WI38 (cell line): ENCODE results near the gene COX6B1.

ENCODE experiments used
- H3K4me3 ChIP-seq: 2 replicates; pipeline ENCODE4 v1.5.1; 2011; ENCODE audit warnings: low read depth, mild to moderate bottlenecking, control low read depth, low read length
- TF ChIP-seq, protein P1 (sequence below): IDR thresholded peaks from 2 replicates; pipeline ENCODE4 v1.5.1; 2012; ENCODE audit warnings: low read depth, mild to moderate bottlenecking, control low read depth, low read length

Gene COX6B1

DNA sequence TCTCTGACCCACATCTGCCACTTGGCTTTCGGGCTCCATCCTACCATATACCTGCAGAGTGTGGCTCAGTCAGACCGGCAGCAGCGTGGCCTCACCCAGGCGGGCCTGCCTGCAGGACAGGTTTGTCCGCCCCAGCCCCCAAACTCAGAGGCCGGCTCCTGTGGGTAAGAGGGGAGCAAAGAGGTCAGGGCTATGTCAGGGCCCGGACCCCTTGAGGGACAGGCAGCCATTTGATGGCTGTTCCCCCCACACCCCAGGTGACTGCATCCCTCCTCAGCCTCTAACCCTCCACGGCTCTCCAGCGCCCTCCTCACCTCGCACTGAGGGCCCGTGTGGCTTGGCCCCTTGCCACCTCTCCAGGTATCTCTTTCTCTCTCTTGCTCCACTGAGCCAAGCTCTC is 43.9 kb downstream of the COX6B1 start:
- TF ChIP-seq, protein P1, sequence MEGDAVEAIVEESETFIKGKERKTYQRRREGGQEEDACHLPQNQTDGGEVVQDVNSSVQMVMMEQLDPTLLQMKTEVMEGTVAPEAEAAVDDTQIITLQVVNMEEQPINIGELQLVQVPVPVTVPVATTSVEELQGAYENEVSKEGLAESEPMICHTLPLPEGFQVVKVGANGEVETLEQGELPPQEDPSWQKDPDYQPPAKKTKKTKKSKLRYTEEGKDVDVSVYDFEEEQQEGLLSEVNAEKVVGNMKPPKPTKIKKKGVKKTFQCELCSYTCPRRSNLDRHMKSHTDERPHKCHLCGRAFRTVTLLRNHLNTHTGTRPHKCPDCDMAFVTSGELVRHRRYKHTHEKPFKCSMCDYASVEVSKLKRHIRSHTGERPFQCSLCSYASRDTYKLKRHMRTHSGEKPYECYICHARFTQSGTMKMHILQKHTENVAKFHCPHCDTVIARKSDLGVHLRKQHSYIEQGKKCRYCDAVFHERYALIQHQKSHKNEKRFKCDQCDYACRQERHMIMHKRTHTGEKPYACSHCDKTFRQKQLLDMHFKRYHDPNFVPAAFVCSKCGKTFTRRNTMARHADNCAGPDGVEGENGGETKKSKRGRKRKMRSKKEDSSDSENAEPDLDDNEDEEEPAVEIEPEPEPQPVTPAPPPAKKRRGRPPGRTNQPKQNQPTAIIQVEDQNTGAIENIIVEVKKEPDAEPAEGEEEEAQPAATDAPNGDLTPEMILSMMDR, result no peak

DNA sequence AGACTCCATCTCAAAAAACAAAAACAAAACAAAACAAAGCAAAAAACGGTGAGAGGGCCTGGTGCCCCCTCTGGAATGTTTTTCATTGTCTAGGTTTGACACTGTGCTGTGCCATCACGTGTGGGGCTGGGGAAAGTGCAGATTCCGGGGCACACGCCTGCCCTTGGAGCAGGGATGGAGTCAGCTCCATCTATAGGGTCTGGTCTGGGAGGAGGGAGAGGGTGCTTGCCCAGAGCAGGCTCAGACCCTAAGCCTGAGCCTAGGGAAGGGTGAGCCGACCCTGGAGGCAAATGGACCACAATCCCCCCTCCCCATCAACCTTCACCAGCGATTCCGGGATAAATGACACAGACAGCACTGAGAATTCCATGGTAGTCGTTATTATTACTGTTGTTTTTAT is 45.3 kb downstream of the COX6B1 start:
- no peak overlapping the region for H3K4me3 ChIP-seq
- TF ChIP-seq, protein P1, result no peak

More for the DNA sequence above, 43.9 kb downstream of the COX6B1 start:
- no peak overlapping the region for H3K4me3 ChIP-seq

DNA sequence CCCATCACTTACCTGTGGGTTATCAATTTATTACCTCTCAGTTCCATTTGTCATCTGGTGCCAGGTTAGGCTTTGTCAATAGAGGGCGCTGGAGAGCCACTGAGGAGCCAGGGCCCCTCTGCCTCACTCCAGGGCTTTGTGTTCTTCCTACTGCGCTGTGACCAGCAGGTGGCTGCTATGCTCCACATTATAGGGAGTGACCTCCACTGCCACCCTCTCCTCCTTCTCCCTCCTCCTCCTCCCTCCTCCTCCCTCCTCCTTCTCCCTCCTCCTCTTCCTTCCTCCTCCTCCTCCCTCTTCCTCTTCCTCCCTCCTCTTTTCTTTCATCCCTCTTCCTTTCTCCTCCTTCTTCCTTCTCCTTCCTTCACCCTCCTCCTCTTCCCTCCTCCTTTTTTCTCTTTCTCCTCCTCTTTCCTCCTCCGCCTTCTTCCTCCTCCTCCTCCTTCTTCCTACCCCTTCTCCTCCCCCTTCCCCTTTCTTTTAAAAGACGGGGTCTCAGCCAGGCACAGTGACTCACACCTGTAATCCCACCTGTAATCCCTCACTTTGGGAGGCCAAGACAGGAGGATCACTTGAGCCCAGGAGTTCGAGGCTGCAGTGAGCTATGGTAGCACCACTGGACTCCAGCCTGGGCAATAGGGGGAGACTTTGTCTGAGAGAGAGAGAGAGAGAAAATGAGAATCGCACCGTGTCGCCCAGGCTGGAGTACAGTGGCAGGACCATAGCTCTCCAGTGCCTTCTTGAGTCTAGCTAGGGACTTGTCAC is 45.9 kb downstream of the COX6B1 start:
- no peak overlapping the region for H3K4me3 ChIP-seq
- TF ChIP-seq, protein P1, result peak; percentile 95

DNA sequence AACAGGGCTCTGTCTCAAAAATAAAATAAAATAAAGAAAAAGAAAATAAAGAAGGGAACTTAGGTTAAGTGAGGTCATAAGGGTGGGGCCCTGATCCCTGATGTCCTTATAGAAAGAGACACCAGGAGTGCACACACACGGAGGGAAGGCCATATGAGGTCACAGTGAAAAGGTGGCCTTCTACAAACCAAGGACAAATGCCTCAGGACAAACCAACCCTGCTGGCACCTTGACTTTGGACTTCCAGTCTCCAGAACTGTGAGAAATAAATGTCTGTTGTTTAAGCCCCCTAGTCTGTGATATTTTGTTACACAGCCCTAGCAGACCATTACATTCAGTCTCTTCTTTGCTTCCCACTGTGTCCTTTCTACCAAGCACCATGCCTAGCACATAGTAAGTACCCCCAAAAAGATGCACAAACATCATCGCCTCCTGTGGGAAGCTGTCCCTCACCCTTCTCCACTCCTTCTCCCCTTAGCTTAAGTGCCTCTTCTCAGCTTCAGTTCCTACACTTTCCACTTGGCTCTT is 47.8 kb downstream of the COX6B1 start:
- H3K4me3 ChIP-seq, result no peak overlapping the region
- TF ChIP-seq, protein P1, result no peak

DNA sequence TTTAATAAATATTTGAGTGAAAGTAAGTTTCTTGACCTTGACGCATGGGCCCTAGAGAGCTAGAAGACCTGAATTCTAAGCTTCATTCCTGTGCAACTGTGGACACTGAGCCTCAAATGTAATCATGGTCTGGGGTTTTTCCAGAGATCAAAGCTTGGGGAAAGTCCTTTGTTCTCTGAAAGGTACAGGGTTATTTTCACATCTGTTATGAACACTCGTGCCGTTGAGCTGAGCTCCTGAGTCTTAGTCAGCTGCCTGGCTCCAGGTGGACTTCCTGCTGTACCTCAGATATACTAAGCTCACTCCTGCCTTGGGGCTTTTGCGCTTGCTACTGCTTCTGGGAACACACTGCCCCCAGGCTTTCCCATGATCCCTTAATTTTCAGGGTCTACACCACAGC is 48.7 kb downstream of the COX6B1 start:
- TF ChIP-seq, protein P1, result no peak
- H3K4me3 ChIP-seq, result no peak overlapping the region

DNA sequence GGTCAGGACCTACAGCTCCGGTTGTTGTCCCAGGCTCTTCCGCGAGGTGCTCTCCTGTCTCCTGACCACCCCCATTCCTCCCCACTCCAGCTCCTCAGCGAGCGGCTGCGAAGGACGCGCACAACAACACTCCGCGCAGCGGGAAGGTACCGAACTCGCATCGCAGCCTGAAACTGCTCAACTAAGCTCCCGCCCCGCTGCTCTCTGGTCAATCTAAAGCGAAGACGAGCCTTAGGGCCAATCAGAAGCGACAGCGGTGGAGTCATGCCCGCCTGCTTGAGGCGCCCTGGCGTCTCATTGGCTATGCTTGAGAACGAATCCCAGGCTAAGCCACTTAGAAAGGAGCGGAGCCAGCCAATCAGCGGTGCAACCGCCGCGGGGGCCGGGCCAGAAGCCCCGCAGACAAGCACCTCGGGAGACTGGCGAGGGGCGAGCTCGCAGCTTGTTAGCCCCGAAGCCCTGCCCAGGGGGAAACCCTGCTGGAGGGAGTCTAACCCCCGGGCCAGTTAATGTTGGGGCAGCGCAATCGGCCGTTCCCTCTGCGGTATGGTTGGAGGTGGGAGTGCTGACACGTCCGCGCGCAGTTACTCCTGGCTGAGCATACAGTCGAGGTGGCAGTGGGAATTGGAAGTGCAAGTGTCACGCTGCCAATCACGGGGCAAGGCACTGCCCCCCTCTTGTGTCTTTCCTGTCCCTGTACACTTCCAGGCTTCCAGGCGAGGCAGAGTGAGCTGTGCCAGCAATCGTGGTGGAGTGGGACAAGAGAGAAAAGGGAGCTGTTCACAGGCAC is 54.3 kb downstream of the COX6B1 start:
- TF ChIP-seq, protein P1, result no peak
- peak overlapping the region; percentile 66 for H3K4me3 ChIP-seq

DNA sequence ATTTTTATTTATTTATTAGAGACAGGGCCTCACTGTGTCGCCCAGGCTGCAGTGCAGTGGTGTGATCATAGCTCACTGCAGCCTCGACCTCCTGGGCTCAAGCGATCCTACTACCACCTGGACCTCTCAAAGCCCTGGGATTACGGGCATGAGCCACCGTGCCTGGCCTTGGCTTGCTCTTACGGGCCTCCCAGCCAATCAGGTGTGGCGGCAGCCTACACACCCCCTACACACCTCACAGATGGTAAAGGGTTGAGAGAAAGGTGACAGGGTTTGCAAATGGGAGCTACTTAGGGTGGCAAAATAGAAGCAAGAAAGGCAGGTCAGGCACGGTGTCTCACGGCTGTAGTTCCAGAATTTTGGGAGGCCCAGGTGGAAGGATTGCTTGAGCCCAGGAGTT is 55.2 kb downstream of the COX6B1 start:
- TF ChIP-seq, protein P1, result no peak
- no peak overlapping the region for H3K4me3 ChIP-seq
